H1 (cell line): ENCODE measurements around the gene RAET1E. TPM values are rescaled to one million over a fixed set of nuclear protein-coding genes. Genes with fewer than 3 reads are reported as not detected.

Source experiments
- CTCF ChIA-PET: fragments of 300-600 bp; sonication (Branson Sonifier 250); formaldehyde crosslinking; loops from one replicate; lab custom pipeline; 2021; ENCODE audit not compliant: partially characterized antibody; lab: Charles Lee
- POLR2A ChIA-PET: fragments of 300-600 bp; sonication (Branson Sonifier 250); formaldehyde crosslinking; loops from one replicate; lab custom pipeline; 2021; ENCODE audit warnings: inconsistent platforms; ENCODE audit not compliant: partially characterized antibody; lab: Charles Lee
- DNase-seq, 2 experiments: peaks; one replicate each; pipeline versions ENCODE4 v3.0.0 to v3.0.0-alpha.2; 2010 to 2022; ENCODE audit warnings: low spot score in 2 of 2, low read depth in 1 of 2, mixed read lengths in 1 of 2
- FAIRE-seq: peaks from 2 replicates; lab custom pipeline; 2011; peaks lifted over from hg19 to GRCh38; lab: Jason Lieb, UNC
- H2AFZ ChIP-seq: 2 replicates; pipeline ENCODE4 v1.8.1; 2012; ENCODE audit warnings: low read length, inconsistent platforms
- H2AK5ac ChIP-seq: 2 replicates; pipeline ENCODE4 v1.6.1; 2013; ENCODE audit warnings: low read depth, low read length
- H2BK120ac ChIP-seq: replicated peaks from 2 replicates; pipeline ENCODE3; 2013; ENCODE audit warnings: low read depth, low read length, inconsistent platforms
- H2BK12ac ChIP-seq: 2 replicates; pipeline ENCODE4 v1.6.1; 2013; ENCODE audit warnings: low read depth, low read length
- H2BK15ac ChIP-seq: 2 replicates; pipeline ENCODE4 v1.6.1; 2013; ENCODE audit warnings: low read length
- H2BK20ac ChIP-seq: 2 replicates; pipeline ENCODE4 v1.6.1; 2013; ENCODE audit warnings: low read length
- H2BK5ac ChIP-seq: 2 replicates; pipeline ENCODE4 v1.6.1; 2013; ENCODE audit warnings: low read depth, low read length
- H3K14ac ChIP-seq: 2 replicates; pipeline ENCODE4 v1.6.1; 2013; ENCODE audit warnings: inconsistent platforms; ENCODE audit not compliant: insufficient read length
- H3K18ac ChIP-seq: 2 replicates; pipeline ENCODE4 v1.6.1; 2013; ENCODE audit warnings: low read length; ENCODE audit errors: extremely low read depth
- H3K23ac ChIP-seq: 2 replicates; pipeline ENCODE4 v1.6.1; 2013; ENCODE audit warnings: inconsistent platforms; ENCODE audit not compliant: insufficient read length
- H3K23me2 ChIP-seq: 2 replicates; pipeline ENCODE4 v1.6.1; 2013; ENCODE audit warnings: low read depth, low read length
- H3K27ac ChIP-seq: 2 replicates; pipeline ENCODE4 v1.6.1; 2011; ENCODE audit warnings: low read depth, low read length, inconsistent platforms
- H3K27me3 ChIP-seq, 4 experiments: replicated peaks in 1 of 4; 1 replicate in 1 of 4; 2 replicates in 3 of 4; pipeline versions ENCODE4 v1.6.1 to v1.8.1; 2011 to 2013; ENCODE audit warnings: low read length in 3 of 4, mild to moderate bottlenecking in 3 of 4, inconsistent platforms in 2 of 4, mixed read lengths in 2 of 4, moderate library complexity in 1 of 4; ENCODE audit not compliant: control insufficient read depth in 3 of 4, insufficient read depth in 3 of 4; ENCODE audit errors: extremely low read depth in 1 of 4
- H3K36me3 ChIP-seq, 4 experiments: 2 replicates each; pipeline versions ENCODE4 v1.6.1 to v1.8.1; 2011 to 2013; ENCODE audit warnings: mild to moderate bottlenecking in 4 of 4, low read length in 3 of 4, moderate library complexity in 2 of 4, control low read depth in 1 of 4, inconsistent platforms in 1 of 4; ENCODE audit not compliant: insufficient read depth in 4 of 4, control insufficient read depth in 2 of 4
- H3K4ac ChIP-seq: replicated peaks from 2 replicates; pipeline ENCODE3; 2013; ENCODE audit warnings: low read length, low read depth, mixed read lengths, inconsistent platforms; ENCODE audit not compliant: insufficient read length
- H3K4me1 ChIP-seq, 4 experiments: replicated peaks in 1 of 4; 1 replicate in 1 of 4; 2 replicates in 3 of 4; pipeline versions ENCODE4 v1.6.1 to v1.8.1; 2011 to 2013; ENCODE audit warnings: low read length in 3 of 4, inconsistent platforms in 2 of 4, mixed read lengths in 1 of 4; ENCODE audit not compliant: insufficient read depth in 4 of 4, control insufficient read depth in 3 of 4
- H3K4me2 ChIP-seq, 2 experiments: 2 replicates each; pipeline versions ENCODE4 v1.6.1 to v1.8.1; 2011 to 2013; ENCODE audit warnings: low read depth in 2 of 2, low read length in 2 of 2, control low read depth in 1 of 2, inconsistent platforms in 1 of 2, mild to moderate bottlenecking in 1 of 2; ENCODE audit not compliant: insufficient read depth in 1 of 2
- H3K4me3 ChIP-seq, 4 experiments: fragments of 200-600, 300-600 bp in 1 of 4; sonication (generic), shearing (Covaris generic), sonication (Bioruptor Twin) in 1 of 4; 2 replicates each; pipeline versions ENCODE4 v1.5.1 to v1.8.1; 2011 to 2016; ENCODE audit warnings: low read length in 4 of 4, low read depth in 3 of 4, control low read depth in 2 of 4, inconsistent platforms in 2 of 4, mild to moderate bottlenecking in 2 of 4, mixed read lengths in 1 of 4, moderate library complexity in 1 of 4; ENCODE audit not compliant: insufficient read depth in 2 of 4; ENCODE audit errors: extremely low read depth in 1 of 4
- H3K56ac ChIP-seq: replicated peaks from 2 replicates; pipeline ENCODE3; 2013; ENCODE audit warnings: low read depth, mild to moderate bottlenecking, mixed read lengths, low read length, inconsistent platforms; ENCODE audit not compliant: insufficient read length
- H3K79me1 ChIP-seq: 2 replicates; pipeline ENCODE4 v1.6.1; 2013; ENCODE audit warnings: low read depth, low read length, control low read depth
- H3K79me2 ChIP-seq, 2 experiments: 2 replicates each; pipeline versions ENCODE4 v1.6.1 to v1.8.1; 2012 to 2013; ENCODE audit warnings: low read length in 2 of 2, mild to moderate bottlenecking in 2 of 2, inconsistent platforms in 1 of 2; ENCODE audit not compliant: insufficient read depth in 2 of 2, control insufficient read depth in 1 of 2
- H3K9ac ChIP-seq, 4 experiments: replicated peaks in 1 of 4; 1 replicate in 1 of 4; 2 replicates in 3 of 4; pipeline versions ENCODE4 v1.6.1 to v1.8.1; 2011 to 2013; ENCODE audit warnings: low read depth in 3 of 4, low read length in 3 of 4, control low read depth in 2 of 4, mild to moderate bottlenecking in 2 of 4, moderate library complexity in 2 of 4, inconsistent platforms in 1 of 4; ENCODE audit errors: extremely low read depth in 1 of 4
- H3K9me3 ChIP-seq, 2 experiments: 2 replicates each; pipeline versions ENCODE4 v1.6.1 to v1.8.1; 2012 to 2013; ENCODE audit warnings: mild to moderate bottlenecking in 2 of 2, moderate library complexity in 2 of 2, control low read depth in 1 of 2, inconsistent platforms in 1 of 2, low read depth in 1 of 2, low read length in 1 of 2, mixed read lengths in 1 of 2; ENCODE audit not compliant: insufficient read depth in 2 of 2
- H4K20me1 ChIP-seq, 2 experiments: replicated peaks in 1 of 2; 2 replicates each; pipeline versions ENCODE3 to v1.8.1; 2011 to 2013; ENCODE audit warnings: inconsistent platforms in 2 of 2, low read length in 2 of 2, mild to moderate bottlenecking in 1 of 2; ENCODE audit not compliant: insufficient read depth in 2 of 2, control insufficient read depth in 1 of 2
- H4K5ac ChIP-seq: 2 replicates; pipeline ENCODE4 v1.6.1; 2013; ENCODE audit warnings: low read length, low read depth, mixed read lengths, inconsistent platforms; ENCODE audit not compliant: insufficient read length
- H4K8ac ChIP-seq: 2 replicates; pipeline ENCODE4 v1.8.0; 2013; ENCODE audit warnings: mild to moderate bottlenecking, moderate library complexity, low read length, inconsistent platforms; ENCODE audit not compliant: insufficient read depth; ENCODE audit errors: extremely low read depth
- H4K91ac ChIP-seq: replicated peaks from 2 replicates; pipeline ENCODE3; 2013; ENCODE audit warnings: low read length, mixed read lengths, inconsistent platforms; ENCODE audit not compliant: insufficient read length
- CHD2 ChIP-seq: IDR thresholded peaks from 2 replicates; pipeline ENCODE4 v1.6.1; 2012; ENCODE audit warnings: low read length, improper control_type of control experiment
- TAF7 ChIP-seq: optimal IDR thresholded peaks from 2 replicates; pipeline ENCODE3; 2011; ENCODE audit warnings: low read depth, mild to moderate bottlenecking, inconsistent platforms, low read length, moderate library complexity, borderline replicate concordance
- TCF12 ChIP-seq: IDR thresholded peaks from 2 replicates; pipeline ENCODE4 v1.6.1; 2011; ENCODE audit warnings: low read depth, mild to moderate bottlenecking, low read length
- TEAD4 ChIP-seq: IDR thresholded peaks from 2 replicates; pipeline ENCODE4 v1.6.1; 2012; ENCODE audit warnings: low read depth, low read length, inconsistent platforms, mixed read lengths
- YY1 ChIP-seq: IDR thresholded peaks from 2 replicates; pipeline ENCODE4 v1.6.1; 2011; ENCODE audit warnings: low read depth, mild to moderate bottlenecking, low read length
- WGBS, 2 experiments: shearing (Covaris generic) in 1 of 2; methylation state at CpG; one replicate each; pipeline versions ENCODE4 v1.1.6 to v1.1.7; 2013 to 2015; ENCODE audit warnings: low lambda C conversion rate in 2 of 2, mixed read lengths in 2 of 2, inconsistent platforms in 1 of 2, low coverage in 1 of 2, missing lambda C conversion rate in 1 of 2; ENCODE audit not compliant: insufficient replicate concordance in 2 of 2, insufficient coverage in 1 of 2, insufficient read length in 1 of 2; ENCODE audit errors: extremely low coverage in 1 of 2, missing lambda C conversion rate in 1 of 2; 5-methylcytosine and 5-hydroxymethylcytosine counted together
- polyA plus RNA-seq, 7 experiments: library from polyadenylated mRNA; depleted of rRNA in 3 of 7; stranded (reverse) in 5 of 7; unstranded in 2 of 7; fragments of >200 nt in 5 of 7; fragments of 200-250 nt in 2 of 7; gene quantifications; 1 replicate in 5 of 7; 2 replicates in 1 of 7; 4 replicates in 1 of 7; pipeline versions ENCODE4 v1.2.1 to v1.2.3, GENCODE V29; 2011 to 2013; ENCODE audit warnings: missing spikeins in 2 of 7, mixed read lengths in 2 of 7
- total RNA-seq: library from RNA; stranded (reverse); fragmentation: NEBNext Ultra II Directional; extraction: Animal tissue kit (Norgen Biotek cat#: 25700); gene quantifications from 2 replicates; pipeline ENCODE4 v1.2.1, GENCODE V29; 2021
- TF ChIP-seq, protein P1 (sequence below), 3 experiments: IDR thresholded peaks; 1 replicate in 2 of 3; 2 replicates in 1 of 3; pipeline versions ENCODE4 v1.5.1 to v1.6.1; 2011; ENCODE audit warnings: low read length in 3 of 3, mild to moderate bottlenecking in 3 of 3, inconsistent platforms in 2 of 3, low read depth in 1 of 3, moderate library complexity in 1 of 3; ENCODE audit not compliant: insufficient read depth in 1 of 3; ENCODE audit errors: control extremely low read depth in 1 of 3
- TF ChIP-seq, protein P2 (sequence below): IDR thresholded peaks from 2 replicates; pipeline ENCODE4 v1.6.1; 2011; ENCODE audit warnings: low read depth, mild to moderate bottlenecking, low read length; ENCODE audit not compliant: insufficient read depth

RAET1E gene
- total and polyA plus RNA-seq, 2 of the 8 experiments (the other 6 are each of a cell fraction or from before 2014, with no cell fraction given), result not detected

DNA sequence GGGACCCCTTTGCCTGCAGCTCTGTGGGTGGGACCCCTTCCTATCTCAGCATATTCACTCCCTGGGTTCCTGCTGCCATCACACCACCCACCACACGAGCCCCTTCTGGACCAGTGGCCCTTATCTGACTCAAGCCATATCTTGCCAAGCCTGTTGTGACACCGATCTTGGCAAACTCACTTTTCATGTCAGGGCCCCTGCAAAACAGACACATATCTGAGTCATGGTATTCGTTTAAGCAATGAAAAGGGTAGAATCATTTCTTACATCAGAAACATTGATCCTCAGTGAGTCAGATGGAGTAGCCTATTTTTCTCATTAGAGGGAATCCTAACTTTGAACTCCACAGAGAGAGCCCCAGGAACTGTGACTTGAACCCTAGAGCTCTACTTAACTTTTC, 10.6 kb downstream of the RAET1E start:
- POLR2A ChIA-PET, result no interaction called here
- H3K79me2 ChIP-seq, result no peaks in the 10 kb centered on the region
- no peak overlapping the region for H3K23ac ChIP-seq
- no peaks in the 10 kb centered on the region; a peak in 1 of 7 replicates for H3K27me3 ChIP-seq
- no peak overlapping the region for H2BK12ac ChIP-seq
- no peaks in the 10 kb centered on the region for H3K79me1 ChIP-seq
- no peak overlapping the region for H3K18ac ChIP-seq
- no peak overlapping the region for H3K4me2 ChIP-seq
- no peak overlapping the region for H4K8ac ChIP-seq
- no peak overlapping the region for H3K9ac ChIP-seq
- H3K23me2 ChIP-seq, result no peaks in the 10 kb centered on the region; the same call in 1 of the 2 replicates
- TF ChIP-seq, protein P1, sequence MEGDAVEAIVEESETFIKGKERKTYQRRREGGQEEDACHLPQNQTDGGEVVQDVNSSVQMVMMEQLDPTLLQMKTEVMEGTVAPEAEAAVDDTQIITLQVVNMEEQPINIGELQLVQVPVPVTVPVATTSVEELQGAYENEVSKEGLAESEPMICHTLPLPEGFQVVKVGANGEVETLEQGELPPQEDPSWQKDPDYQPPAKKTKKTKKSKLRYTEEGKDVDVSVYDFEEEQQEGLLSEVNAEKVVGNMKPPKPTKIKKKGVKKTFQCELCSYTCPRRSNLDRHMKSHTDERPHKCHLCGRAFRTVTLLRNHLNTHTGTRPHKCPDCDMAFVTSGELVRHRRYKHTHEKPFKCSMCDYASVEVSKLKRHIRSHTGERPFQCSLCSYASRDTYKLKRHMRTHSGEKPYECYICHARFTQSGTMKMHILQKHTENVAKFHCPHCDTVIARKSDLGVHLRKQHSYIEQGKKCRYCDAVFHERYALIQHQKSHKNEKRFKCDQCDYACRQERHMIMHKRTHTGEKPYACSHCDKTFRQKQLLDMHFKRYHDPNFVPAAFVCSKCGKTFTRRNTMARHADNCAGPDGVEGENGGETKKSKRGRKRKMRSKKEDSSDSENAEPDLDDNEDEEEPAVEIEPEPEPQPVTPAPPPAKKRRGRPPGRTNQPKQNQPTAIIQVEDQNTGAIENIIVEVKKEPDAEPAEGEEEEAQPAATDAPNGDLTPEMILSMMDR (IDR thresholded peaks at IDR 0.05; ENCODE audit: control extremely low read depth in 1 of 3, insufficient read depth in 1 of 3, low read depth in 1 of 3, low read length in 3 of 3), result no peak
- TF ChIP-seq TAF7, result no peak
- TF ChIP-seq YY1, result no peak
- TF ChIP-seq, protein P2, sequence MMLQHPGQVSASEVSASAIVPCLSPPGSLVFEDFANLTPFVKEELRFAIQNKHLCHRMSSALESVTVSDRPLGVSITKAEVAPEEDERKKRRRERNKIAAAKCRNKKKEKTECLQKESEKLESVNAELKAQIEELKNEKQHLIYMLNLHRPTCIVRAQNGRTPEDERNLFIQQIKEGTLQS, result no peak
- TF ChIP-seq TCF12, result no peak
- no peak for TF ChIP-seq TEAD4
- no peak for TF ChIP-seq CHD2
- TF ChIP-seq, all 59 proteins: peak for 0
- Histone ChIP-seq H3K36me3 (no peaks in the 10 kb centered on the region), H3K9me3 (no peaks in the 10 kb centered on the region), H3K4me3 (no peak overlapping the region), H2BK15ac (no peak overlapping the region), H3K27ac (no peak overlapping the region), H3K4me1 (no peaks in the 10 kb centered on the region; a peak in 1 of 7 replicates), H3K56ac (no peak overlapping the region), H3K14ac (no peak overlapping the region), H2BK20ac (no peak overlapping the region), H2AFZ (no peak overlapping the region), H3K4ac (no peak overlapping the region), H2BK5ac (no peak overlapping the region), H4K20me1 (no peaks in the 10 kb centered on the region), H4K5ac (no peak overlapping the region), H2AK5ac (no peak overlapping the region), H4K91ac (no peak overlapping the region), H2BK120ac (no peak overlapping the region)
- CTCF ChIA-PET, result interaction anchor here (1.2 to 2.0 kb wide), 2 partner anchors 17 to 21 kb away, joined by 3 to 5 read pairs; no protein-coding TSS in a partner anchor
- 86% methylated on average over 3 of the region's 3 CpGs; no CpG with 5 or more reads in 1 of the 2 experiments for WGBS, 2 experiments
- DNase-seq (no peak), FAIRE-seq (no peak)
